Panc1 (cell line): ENCODE results near the gene VASN. TPM values are rescaled to one million over a fixed set of nuclear protein-coding genes. Genes with fewer than 3 reads are reported as not detected.
"Not testable (repeated sequence)": the region's sequence is repeated elsewhere in the genome, so short reads cannot be mapped to it uniquely, and the experiment has no call there.

ENCODE experiments used
- ATAC-seq: fragments of 200-7000 bp; cut with Tn5 transposase; 2 replicates; pipeline ENCODE4 v1.9.1; 2020; ENCODE audit warnings: mild to moderate bottlenecking, moderate library complexity
- BruUV-seq: library from RNA; stranded (reverse); fragments of 400-500 nt; replicated peaks from 2 replicates; lab custom pipeline; 2021; lab: Mats Ljungman, UMichigan
- CTCF ChIA-PET: fragments of 300-600 bp; sonication (Branson Sonifier 250); formaldehyde crosslinking; loops from one replicate; lab custom pipeline; 2022; ENCODE audit warnings: antibody characterized with exemption; lab: Charles Lee
- POLR2A ChIA-PET: fragments of 300-600 bp; sonication (Branson Sonifier 250); formaldehyde crosslinking; loops from one replicate; lab custom pipeline; 2022; ENCODE audit warnings: antibody characterized with exemption; lab: Charles Lee
- DNase-seq: peaks from one replicate; pipeline ENCODE4 v3.0.0-alpha.2; 2010; ENCODE audit warnings: low read depth, low spot score
- H3K27ac ChIP-seq: 2 replicates; pipeline ENCODE4 v1.5.1; 2011; ENCODE audit warnings: mild to moderate bottlenecking, low read length, inconsistent platforms
- H3K27me3 ChIP-seq: fragments of 200-500 bp; sonication (Bioruptor generic); 2 replicates; pipeline ENCODE4 v1.6.0; 2014; ENCODE audit warnings: low read length, inconsistent platforms; ENCODE audit not compliant: control insufficient read depth, insufficient read depth
- H3K36me3 ChIP-seq: fragments of 200-500 bp; sonication (Bioruptor generic); 2 replicates; pipeline ENCODE4 v1.5.1; 2014; ENCODE audit warnings: inconsistent platforms, mild to moderate bottlenecking, low read length, moderate library complexity; ENCODE audit not compliant: control insufficient read depth, insufficient read depth
- H3K4me1 ChIP-seq: 2 replicates; pipeline ENCODE4 v1.5.1; 2011; ENCODE audit warnings: inconsistent platforms, mild to moderate bottlenecking, low read length, moderate library complexity; ENCODE audit not compliant: control insufficient read depth, insufficient read depth
- H3K4me3 ChIP-seq, 2 experiments: 2 replicates each; pipeline ENCODE4 v1.5.1; 2011 to 2012; ENCODE audit warnings: low read depth in 2 of 2, low read length in 2 of 2, mild to moderate bottlenecking in 2 of 2, inconsistent platforms in 1 of 2, moderate library complexity in 1 of 2
- H3K9me3 ChIP-seq: fragments of 200-500 bp; sonication (Bioruptor generic); 2 replicates; pipeline ENCODE4 v1.5.1; 2014; ENCODE audit warnings: low read depth, mild to moderate bottlenecking, inconsistent platforms, low read length, moderate library complexity; ENCODE audit not compliant: control insufficient read depth, insufficient read depth
- POLR2AphosphoS5 ChIP-seq: IDR thresholded peaks from 2 replicates; pipeline ENCODE4 v1.6.1; 2012; ENCODE audit warnings: mild to moderate bottlenecking, low read depth, low read length, moderate library complexity
- SIN3A ChIP-seq: IDR thresholded peaks from 2 replicates; pipeline ENCODE4 v1.6.1; 2012; ENCODE audit warnings: low read depth, mild to moderate bottlenecking, low read length, moderate library complexity, borderline replicate concordance; ENCODE audit not compliant: insufficient read depth
- TCF7L2 ChIP-seq: IDR thresholded peaks from 2 replicates; pipeline ENCODE4 v1.6.1; 2011; ENCODE audit warnings: mild to moderate bottlenecking, low read depth, low read length, inconsistent platforms
- in situ Hi-C: cut with HindIII; loops from 2 replicates; pipeline ENCODE4 v1.10.0; 2016; ENCODE audit warnings: low sequenced_read_pairs, low pct_unique_long_range_greater_than_20kb
- intact Hi-C: fragments of 100-400 bp; cut with micrococcal nuclease; formaldehyde crosslinking; loops from one replicate; pipeline ENCODE4 v1.10.0; 2022; ENCODE audit not compliant: unreplicated experiment
- total RNA-seq: library from RNA; stranded (reverse); gene quantifications from one replicate; pipeline ENCODE4 v1.2.1, GENCODE V29; 2021; ENCODE audit not compliant: unreplicated experiment
- TF ChIP-seq, protein P1 (sequence below), 2 experiments: IDR thresholded peaks; 2 replicates each; pipeline ENCODE4 v1.6.1; 2011 to 2012; ENCODE audit warnings: low read depth in 2 of 2, control low read depth in 1 of 2, low read length in 1 of 2, mild to moderate bottlenecking in 1 of 2, moderate library complexity in 1 of 2; ENCODE audit not compliant: insufficient read depth in 1 of 2
- TF ChIP-seq, protein P2 (sequence below): fragments of 450-650 bp; IDR thresholded peaks from 2 replicates; pipeline ENCODE4 v1.5.1; 2017; ENCODE audit warnings: mild to moderate bottlenecking

The VASN gene
- total RNA-seq, 1 experiment from 2014 or later: 33.5 TPM

DNA sequence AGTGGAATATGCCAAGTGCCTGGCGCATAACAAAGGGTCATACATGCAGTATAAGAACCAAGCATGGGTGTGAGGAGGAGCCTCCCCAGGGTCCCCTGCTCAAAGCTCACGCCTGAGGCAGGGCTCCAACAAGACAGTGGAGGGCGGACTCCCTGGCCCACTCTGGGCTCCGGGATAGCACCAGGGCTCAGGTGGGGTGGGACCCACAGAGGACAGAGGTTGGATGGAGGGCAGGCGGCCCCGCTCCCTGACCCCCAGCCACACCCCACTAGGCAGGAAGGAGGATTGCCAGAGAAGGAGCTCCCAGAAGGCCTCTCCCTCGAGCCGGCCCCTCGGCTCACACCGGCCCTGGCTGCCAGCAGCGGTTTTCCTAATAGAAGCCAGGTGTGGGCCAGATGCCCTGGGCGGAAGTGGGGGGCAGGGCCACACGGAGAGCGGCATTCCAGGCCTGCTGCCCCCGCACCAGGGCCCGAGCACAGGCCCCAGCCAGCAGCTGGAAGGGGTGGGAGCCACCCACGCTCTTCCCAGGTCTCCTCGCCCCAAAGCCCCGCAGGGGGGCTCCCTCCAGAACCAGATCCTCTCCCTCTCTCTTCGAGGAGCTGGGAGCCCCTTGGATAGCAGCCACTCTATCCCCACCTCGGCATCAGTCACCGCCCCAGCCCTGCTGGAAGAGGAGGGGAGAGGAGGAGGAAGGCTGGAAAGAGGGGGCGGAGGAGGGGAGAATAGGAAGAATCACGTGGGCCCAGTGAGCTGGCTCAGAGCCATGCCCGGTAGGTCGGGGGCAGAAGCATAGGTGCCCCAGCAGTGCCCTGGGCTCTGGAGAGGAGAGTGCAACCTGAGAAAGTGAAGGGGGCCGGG, 21.0 kb downstream of the VASN start:
- intact Hi-C loops: no loop called here
- Histone ChIP-seq H3K36me3 (no peaks in the 10 kb centered on the region), H3K9me3 (no peaks in the 10 kb centered on the region), H3K4me3 (no peak overlapping the region), H3K27me3 (no peaks in the 10 kb centered on the region), H3K4me1 (peaks cover 19% of the 10 kb centered on the region), H3K27ac (no peak overlapping the region)
- BruUV-seq: no TSS peak
- ATAC-seq (peak; percentile 6; the same call in 1 of the 2 replicates), DNase-seq (no peak)
- TF ChIP-seq TCF7L2: no peak
- ChIA-PET CTCF (interaction anchor here (0.6 to 1.0 kb wide), 2 partner anchors 15 to 53 kb away, joined by 4 to 6 read pairs; no protein-coding TSS in a partner anchor), POLR2A (no interaction called here)
- in situ Hi-C loops: no loop called here

DNA sequence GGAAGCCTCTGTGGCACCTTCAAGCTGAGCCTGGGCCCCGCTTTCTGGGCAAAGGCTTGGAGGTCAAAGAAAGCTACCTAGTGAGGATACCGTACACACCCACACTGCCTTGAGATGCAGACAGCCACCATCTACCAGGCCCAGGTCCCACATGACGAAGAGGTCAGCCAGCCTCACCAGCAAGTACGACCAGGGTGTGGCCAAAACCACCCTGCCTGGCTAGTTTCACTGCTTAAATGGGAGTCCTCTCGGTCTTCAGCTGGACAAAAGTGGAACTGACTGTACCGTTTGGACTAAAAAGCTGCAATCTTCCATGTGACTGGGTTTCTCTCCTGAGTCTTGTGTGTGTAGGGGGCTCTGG, 21.6 kb downstream of the VASN start:
- H3K4me1 ChIP-seq: peaks cover 14% of the 10 kb centered on the region
- TF ChIP-seq TCF7L2 (no peak), POLR2AphosphoS5 (no peak), SIN3A (no peak)
- TF ChIP-seq, protein P1, sequence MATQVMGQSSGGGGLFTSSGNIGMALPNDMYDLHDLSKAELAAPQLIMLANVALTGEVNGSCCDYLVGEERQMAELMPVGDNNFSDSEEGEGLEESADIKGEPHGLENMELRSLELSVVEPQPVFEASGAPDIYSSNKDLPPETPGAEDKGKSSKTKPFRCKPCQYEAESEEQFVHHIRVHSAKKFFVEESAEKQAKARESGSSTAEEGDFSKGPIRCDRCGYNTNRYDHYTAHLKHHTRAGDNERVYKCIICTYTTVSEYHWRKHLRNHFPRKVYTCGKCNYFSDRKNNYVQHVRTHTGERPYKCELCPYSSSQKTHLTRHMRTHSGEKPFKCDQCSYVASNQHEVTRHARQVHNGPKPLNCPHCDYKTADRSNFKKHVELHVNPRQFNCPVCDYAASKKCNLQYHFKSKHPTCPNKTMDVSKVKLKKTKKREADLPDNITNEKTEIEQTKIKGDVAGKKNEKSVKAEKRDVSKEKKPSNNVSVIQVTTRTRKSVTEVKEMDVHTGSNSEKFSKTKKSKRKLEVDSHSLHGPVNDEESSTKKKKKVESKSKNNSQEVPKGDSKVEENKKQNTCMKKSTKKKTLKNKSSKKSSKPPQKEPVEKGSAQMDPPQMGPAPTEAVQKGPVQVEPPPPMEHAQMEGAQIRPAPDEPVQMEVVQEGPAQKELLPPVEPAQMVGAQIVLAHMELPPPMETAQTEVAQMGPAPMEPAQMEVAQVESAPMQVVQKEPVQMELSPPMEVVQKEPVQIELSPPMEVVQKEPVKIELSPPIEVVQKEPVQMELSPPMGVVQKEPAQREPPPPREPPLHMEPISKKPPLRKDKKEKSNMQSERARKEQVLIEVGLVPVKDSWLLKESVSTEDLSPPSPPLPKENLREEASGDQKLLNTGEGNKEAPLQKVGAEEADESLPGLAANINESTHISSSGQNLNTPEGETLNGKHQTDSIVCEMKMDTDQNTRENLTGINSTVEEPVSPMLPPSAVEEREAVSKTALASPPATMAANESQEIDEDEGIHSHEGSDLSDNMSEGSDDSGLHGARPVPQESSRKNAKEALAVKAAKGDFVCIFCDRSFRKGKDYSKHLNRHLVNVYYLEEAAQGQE (IDR thresholded peaks at IDR 0.05; ENCODE audit: insufficient read depth in 1 of 2, low read depth in 2 of 2, low read length in 1 of 2): no peak
- TF ChIP-seq, protein P2, sequence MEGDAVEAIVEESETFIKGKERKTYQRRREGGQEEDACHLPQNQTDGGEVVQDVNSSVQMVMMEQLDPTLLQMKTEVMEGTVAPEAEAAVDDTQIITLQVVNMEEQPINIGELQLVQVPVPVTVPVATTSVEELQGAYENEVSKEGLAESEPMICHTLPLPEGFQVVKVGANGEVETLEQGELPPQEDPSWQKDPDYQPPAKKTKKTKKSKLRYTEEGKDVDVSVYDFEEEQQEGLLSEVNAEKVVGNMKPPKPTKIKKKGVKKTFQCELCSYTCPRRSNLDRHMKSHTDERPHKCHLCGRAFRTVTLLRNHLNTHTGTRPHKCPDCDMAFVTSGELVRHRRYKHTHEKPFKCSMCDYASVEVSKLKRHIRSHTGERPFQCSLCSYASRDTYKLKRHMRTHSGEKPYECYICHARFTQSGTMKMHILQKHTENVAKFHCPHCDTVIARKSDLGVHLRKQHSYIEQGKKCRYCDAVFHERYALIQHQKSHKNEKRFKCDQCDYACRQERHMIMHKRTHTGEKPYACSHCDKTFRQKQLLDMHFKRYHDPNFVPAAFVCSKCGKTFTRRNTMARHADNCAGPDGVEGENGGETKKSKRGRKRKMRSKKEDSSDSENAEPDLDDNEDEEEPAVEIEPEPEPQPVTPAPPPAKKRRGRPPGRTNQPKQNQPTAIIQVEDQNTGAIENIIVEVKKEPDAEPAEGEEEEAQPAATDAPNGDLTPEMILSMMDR: no peak
- in situ Hi-C loops: no loop called here
- DNase-seq (no peak), ATAC-seq (peak; percentile 18; the same call in 1 of the 2 replicates)
- H3K27me3 ChIP-seq: no peaks in the 10 kb centered on the region
- H3K36me3 ChIP-seq: no peaks in the 10 kb centered on the region
- POLR2A ChIA-PET: no interaction called here
- peak overlapping the region; percentile 62 for H3K27ac ChIP-seq
- CTCF ChIA-PET: interaction anchor here (0.6 to 1.0 kb wide), 3 partner anchors 10 to 53 kb away, joined by 4 to 6 read pairs (median 4); no protein-coding TSS in a partner anchor
- H3K9me3 ChIP-seq: no peaks in the 10 kb centered on the region
- BruUV-seq: no TSS peak
- no peak overlapping the region for H3K4me3 ChIP-seq
- intact Hi-C loops: no loop called here

DNA sequence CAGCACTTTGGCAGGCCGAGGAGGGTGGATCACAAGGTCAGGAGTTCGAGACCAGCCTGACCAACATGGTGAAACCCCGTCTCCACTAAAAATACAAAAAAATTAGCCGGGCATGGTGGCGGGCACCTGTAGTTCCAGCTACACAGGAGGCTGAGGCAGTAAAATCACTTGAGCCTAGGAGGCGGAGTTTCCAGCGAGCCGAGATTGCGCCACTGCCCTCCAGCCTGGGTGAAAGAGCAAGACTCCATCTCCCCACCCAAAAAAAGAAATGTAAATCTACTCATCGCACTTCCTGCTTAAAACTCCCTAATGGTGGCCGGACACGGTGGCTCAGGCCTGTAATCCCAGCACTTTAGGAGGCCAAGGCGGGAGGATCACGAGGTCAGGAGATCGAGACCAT, 22.2 kb downstream of the VASN start:
- H3K27me3 ChIP-seq, in situ Hi-C loops, DNase-seq, intact Hi-C loops, H3K9me3 ChIP-seq, POLR2A ChIA-PET, H3K4me3 ChIP-seq, H3K36me3 ChIP-seq, ATAC-seq, H3K27ac ChIP-seq, BruUV-seq: not testable (repeated sequence)
- CTCF ChIA-PET: interaction anchor here (0.9 to 1.0 kb wide), 2 partner anchors 9 to 16 kb away, joined by 4 read pairs; no protein-coding TSS in a partner anchor
- H3K4me1 ChIP-seq: peaks cover 14% of the 10 kb centered on the region
